ENCODE measurements around the gene LARP7.
"Not testable (repeated sequence)": the region's sequence is repeated elsewhere in the genome, so short reads cannot be mapped to it uniquely, and the experiment has no call there.

GRCh38 chr4:112612814-112613213 is 24.1 kb upstream of the LARP7 start:
- not testable (repeated sequence) for TF ChIP-seq CTCF (conservative IDR thresholded peaks at IDR 0.05); ZFX (IDR thresholded peaks at IDR 0.05)

Measured in C4-2B (cell line).